GM12872 (cell line): Measurements from ENCODE around the gene POLR2A.

Experiments used
- TF ChIP-seq, protein P1 (sequence below): IDR thresholded peaks from 3 replicates; pipeline ENCODE4 v1.5.1; 2011; ENCODE audit warnings: low read depth, mild to moderate bottlenecking, low read length, moderate library complexity; ENCODE audit not compliant: insufficient read depth

POLR2A gene

DNA sequence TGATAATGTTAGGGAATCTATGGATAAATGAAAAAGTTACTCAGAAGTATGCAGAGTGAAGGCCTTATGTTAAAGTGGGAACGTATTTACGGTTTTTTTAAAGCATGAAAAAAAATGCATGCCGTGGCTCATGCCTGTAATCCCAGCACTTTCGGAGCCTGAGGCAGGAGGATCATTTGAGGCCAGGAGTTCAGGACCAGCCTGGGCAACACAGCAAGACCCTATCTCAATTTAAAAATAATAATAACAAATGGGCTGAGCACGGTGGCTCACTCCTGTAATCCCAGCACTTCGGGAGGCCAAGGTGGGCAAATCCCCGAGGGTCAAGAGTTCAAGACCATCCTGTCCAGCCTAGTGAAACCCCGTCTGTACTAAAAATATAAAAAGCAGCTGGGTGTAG is 6.0 kb downstream of the POLR2A start:
- TF ChIP-seq, protein P1, sequence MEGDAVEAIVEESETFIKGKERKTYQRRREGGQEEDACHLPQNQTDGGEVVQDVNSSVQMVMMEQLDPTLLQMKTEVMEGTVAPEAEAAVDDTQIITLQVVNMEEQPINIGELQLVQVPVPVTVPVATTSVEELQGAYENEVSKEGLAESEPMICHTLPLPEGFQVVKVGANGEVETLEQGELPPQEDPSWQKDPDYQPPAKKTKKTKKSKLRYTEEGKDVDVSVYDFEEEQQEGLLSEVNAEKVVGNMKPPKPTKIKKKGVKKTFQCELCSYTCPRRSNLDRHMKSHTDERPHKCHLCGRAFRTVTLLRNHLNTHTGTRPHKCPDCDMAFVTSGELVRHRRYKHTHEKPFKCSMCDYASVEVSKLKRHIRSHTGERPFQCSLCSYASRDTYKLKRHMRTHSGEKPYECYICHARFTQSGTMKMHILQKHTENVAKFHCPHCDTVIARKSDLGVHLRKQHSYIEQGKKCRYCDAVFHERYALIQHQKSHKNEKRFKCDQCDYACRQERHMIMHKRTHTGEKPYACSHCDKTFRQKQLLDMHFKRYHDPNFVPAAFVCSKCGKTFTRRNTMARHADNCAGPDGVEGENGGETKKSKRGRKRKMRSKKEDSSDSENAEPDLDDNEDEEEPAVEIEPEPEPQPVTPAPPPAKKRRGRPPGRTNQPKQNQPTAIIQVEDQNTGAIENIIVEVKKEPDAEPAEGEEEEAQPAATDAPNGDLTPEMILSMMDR = no peak

DNA sequence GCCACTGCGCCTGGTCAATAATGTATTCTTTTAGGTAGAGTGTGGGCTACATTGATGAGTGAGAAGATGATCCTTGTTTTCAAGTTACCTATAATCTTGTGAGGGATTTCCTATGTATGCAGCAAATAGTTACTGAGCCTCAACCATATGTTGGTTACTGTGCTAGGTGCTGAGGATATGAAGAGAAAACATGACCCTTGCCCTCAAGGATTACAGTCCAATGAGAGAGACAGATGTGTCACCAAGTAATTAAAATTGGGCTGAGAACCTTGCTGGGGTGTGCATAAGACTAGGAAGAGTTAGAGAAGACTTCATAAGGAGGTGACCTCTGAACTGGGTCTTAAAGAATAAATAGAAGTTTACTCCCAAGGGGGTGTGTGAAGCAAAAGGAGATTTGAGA is 7.4 kb downstream of the POLR2A start:
- TF ChIP-seq, protein P1 = no peak

DNA sequence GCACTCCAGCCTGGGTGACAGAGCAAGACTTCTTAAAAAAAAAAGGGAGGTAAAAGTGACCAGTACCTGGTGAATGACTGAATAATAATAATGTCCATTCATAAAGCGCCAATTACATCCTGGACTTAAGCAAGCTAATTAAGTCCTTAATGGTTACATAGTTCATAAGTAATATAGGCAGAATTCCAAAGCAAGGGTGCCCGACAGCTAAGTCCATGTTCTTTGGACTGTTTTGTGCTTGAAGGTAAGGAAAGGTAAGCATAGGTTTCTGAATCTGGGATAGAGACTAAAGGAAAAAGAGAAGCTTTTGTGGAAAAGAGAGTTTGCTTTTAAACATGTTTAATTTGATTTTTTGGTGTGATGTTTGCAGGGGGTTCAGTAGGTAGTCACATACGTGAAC is 9.8 kb downstream of the POLR2A start:
- TF ChIP-seq, protein P1 = no peak

DNA sequence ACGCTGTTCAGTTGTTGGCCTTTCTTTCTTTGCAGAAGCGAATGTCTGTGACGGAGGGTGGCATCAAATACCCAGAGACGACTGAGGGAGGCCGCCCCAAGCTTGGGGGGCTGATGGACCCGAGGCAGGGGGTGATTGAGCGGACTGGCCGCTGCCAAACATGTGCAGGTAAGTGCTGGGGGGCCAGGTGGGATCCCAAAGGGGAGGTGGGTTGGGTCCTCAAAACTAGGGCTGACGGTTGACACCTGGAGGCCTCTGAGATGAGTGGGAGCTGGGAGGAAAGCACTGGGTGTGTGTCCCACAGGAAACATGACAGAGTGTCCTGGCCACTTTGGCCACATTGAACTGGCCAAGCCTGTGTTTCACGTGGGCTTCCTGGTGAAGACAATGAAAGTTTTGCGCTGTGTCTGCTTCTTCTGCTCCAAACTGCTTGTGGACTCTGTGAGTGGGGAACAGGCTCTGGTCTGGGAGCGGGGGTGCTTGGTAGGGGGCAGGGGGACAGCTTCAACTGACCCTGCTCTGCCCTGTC is 11.8 kb downstream of the POLR2A start:
- TF ChIP-seq, protein P1 = no peak

DNA sequence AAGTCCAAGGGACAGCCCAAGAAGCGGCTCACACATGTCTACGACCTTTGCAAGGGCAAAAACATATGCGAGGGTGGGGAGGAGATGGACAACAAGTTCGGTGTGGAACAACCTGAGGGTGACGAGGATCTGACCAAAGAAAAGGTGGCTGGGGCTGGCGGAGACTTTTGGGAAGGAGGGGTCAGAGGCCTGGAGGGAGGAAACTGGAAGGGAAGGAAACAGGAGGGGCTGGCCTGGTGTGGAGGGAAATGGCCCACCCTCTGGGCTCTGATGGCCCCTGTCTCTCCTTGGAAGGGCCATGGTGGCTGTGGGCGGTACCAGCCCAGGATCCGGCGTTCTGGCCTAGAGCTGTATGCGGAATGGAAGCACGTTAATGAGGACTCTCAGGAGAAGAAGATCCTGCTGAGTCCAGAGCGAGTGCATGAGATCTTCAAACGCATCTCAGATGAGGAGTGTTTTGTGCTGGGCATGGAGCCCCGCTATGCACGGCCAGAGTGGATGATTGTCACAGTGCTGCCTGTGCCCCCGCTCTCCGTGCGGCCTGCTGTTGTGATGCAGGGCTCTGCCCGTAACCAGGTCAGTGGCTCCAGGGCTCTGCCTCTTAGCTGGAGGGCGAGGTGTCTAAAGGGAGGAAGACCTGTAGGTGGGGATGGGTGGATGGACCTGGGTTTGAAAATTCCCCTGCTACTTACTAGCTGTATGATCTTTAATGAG is 12.5 kb downstream of the POLR2A start:
- TF ChIP-seq, protein P1 = no peak

DNA sequence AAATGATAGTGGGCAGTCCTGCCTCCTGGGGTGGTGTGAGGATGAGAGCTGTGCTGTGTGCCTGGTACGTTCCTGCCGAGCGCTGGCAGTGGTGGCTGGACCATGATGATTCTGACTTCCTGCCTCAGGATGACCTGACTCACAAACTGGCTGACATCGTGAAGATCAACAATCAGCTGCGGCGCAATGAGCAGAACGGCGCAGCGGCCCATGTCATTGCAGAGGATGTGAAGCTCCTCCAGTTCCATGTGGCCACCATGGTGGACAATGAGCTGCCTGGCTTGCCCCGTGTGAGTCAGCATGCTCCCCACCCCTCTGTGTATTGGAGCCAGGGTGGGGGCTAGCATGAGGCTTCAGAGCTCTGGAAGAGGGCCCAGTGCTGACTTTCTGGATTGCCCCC is 13.1 kb downstream of the POLR2A start:
- TF ChIP-seq, protein P1 = no peak

DNA sequence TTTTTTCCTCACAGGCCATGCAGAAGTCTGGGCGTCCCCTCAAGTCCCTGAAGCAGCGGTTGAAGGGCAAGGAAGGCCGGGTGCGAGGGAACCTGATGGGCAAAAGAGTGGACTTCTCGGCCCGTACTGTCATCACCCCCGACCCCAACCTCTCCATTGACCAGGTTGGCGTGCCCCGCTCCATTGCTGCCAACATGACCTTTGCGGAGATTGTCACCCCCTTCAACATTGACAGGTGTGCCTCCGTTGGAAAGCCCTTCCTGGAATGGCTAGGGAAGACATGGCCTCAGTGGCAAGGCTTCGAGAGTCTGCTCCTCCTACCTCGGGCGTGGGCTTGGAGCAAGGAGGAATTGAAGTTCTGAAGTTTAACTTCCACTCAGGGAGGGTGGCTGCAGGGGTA is 13.5 kb downstream of the POLR2A start:
- TF ChIP-seq, protein P1 = no peak
